ENCODE results near the gene DSCAM.

- TF ChIP-seq CTCF (IDR thresholded peaks at IDR 0.05 in 2 of 3, conservative IDR thresholded peaks at IDR 0.05 in 1 of 3; ENCODE audit: control insufficient read depth in 2 of 3, extremely low read depth in 1 of 3, insufficient read depth in 1 of 3, low read depth in 3 of 3, low read length in 3 of 3) (no peak), RAD21 (IDR thresholded peaks at IDR 0.05; ENCODE audit: insufficient read depth, low read depth, low read length) (no peak), CHD2 (IDR thresholded peaks at IDR 0.05; ENCODE audit: borderline replicate concordance, low read depth, low read length) (no peak), IRF5 (IDR thresholded peaks at IDR 0.05; ENCODE audit: borderline replicate concordance) (no peak), CEBPB (IDR thresholded peaks at IDR 0.05; ENCODE audit: borderline replicate concordance in 1 of 2, low read depth in 2 of 2, low read length in 2 of 2) (no peak), POLR2A (IDR thresholded peaks at IDR 0.05; ENCODE audit: low read depth, low read length) (no peak)
These were observed 497.4 kb downstream of the DSCAM start for GRCh38 chr21:40349591-40349990.

All from GM12878 (cell line).